Measurements from ENCODE around the gene NEK2. TPM values are rescaled to one million over a fixed set of nuclear protein-coding genes. Genes with fewer than 3 reads are reported as not detected.
A peak's percentile ranks its signal among the peaks of the same experiment; 100 is the strongest.

NEK2 gene
- total and polyA plus RNA-seq, 2 of the 13 experiments (the other 11 are each of a cell fraction or from before 2014, with no cell fraction given) = 10.9 to 40.8 TPM

- in situ Hi-C loops (cut with HindIII; ENCODE audit: extremely low pct_ligation_motif_present, low pct_unique_long_range_greater_than_20kb) (no loop called here), intact Hi-C loops (cut with micrococcal nuclease; ENCODE audit: unreplicated experiment) (no loop called here)
- Histone ChIP-seq H3K4me1 (ENCODE audit: insufficient read depth, low read length) (peaks cover 65% of the 10 kb centered on the region), H3K9ac (ENCODE audit: insufficient read depth, low read depth, low read length) (no peak overlapping the region), H4K20me1 (ENCODE audit: insufficient read depth, low read length) (no peaks in the 10 kb centered on the region), H3K9me3 (ENCODE audit: low read length) (no peaks in the 10 kb centered on the region), H3K79me2 (ENCODE audit: insufficient read depth, low read length) (peaks cover 22% of the 10 kb centered on the region), H3K4me3 (replicated peaks in 1 of 3; ENCODE audit: insufficient read depth in 1 of 3, low read depth in 2 of 3, low read length in 3 of 3) (no peak overlapping the region), H3K4me2 (ENCODE audit: low read depth, low read length) (no peak overlapping the region), H3K27me3 (ENCODE audit: control insufficient read depth in 1 of 2, insufficient read depth in 2 of 2, low read length in 2 of 2) (no peaks in the 10 kb centered on the region; a peak in 1 of 5 replicates), H2AFZ (ENCODE audit: low read length) (peak overlapping the region; percentile 40), H3K36me3 (replicated peaks in 1 of 2; ENCODE audit: control insufficient read depth in 1 of 2, insufficient read depth in 2 of 2, low read length in 2 of 2) (peaks cover 0 to 5% of the 10 kb centered on the region in 2 experiments; a peak in 1 of 5 replicates), H3K27ac (ENCODE audit: extremely low read length, insufficient read depth, low read length) (no peak overlapping the region)
- TF ChIP-seq, protein P1, sequence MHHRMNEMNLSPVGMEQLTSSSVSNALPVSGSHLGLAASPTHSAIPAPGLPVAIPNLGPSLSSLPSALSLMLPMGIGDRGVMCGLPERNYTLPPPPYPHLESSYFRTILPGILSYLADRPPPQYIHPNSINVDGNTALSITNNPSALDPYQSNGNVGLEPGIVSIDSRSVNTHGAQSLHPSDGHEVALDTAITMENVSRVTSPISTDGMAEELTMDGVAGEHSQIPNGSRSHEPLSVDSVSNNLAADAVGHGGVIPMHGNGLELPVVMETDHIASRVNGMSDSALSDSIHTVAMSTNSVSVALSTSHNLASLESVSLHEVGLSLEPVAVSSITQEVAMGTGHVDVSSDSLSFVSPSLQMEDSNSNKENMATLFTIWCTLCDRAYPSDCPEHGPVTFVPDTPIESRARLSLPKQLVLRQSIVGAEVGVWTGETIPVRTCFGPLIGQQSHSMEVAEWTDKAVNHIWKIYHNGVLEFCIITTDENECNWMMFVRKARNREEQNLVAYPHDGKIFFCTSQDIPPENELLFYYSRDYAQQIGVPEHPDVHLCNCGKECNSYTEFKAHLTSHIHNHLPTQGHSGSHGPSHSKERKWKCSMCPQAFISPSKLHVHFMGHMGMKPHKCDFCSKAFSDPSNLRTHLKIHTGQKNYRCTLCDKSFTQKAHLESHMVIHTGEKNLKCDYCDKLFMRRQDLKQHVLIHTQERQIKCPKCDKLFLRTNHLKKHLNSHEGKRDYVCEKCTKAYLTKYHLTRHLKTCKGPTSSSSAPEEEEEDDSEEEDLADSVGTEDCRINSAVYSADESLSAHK (CRISPR knock-in tag; IDR thresholded peaks at IDR 0.05; ENCODE audit: borderline replicate concordance) = no peak
- TF ChIP-seq RELA (CRISPR knock-in tag; IDR thresholded peaks at IDR 0.05) = no peak
- TF ChIP-seq HMGXB3 (CRISPR knock-in tag; IDR thresholded peaks at IDR 0.05; ENCODE audit: borderline replicate concordance) = no peak
- no peak for TF ChIP-seq CREB1 (IDR thresholded peaks at IDR 0.05)
- TF ChIP-seq CREB1 (CRISPR knock-in tag; IDR thresholded peaks at IDR 0.05) = no peak
- TF ChIP-seq, protein P2, sequence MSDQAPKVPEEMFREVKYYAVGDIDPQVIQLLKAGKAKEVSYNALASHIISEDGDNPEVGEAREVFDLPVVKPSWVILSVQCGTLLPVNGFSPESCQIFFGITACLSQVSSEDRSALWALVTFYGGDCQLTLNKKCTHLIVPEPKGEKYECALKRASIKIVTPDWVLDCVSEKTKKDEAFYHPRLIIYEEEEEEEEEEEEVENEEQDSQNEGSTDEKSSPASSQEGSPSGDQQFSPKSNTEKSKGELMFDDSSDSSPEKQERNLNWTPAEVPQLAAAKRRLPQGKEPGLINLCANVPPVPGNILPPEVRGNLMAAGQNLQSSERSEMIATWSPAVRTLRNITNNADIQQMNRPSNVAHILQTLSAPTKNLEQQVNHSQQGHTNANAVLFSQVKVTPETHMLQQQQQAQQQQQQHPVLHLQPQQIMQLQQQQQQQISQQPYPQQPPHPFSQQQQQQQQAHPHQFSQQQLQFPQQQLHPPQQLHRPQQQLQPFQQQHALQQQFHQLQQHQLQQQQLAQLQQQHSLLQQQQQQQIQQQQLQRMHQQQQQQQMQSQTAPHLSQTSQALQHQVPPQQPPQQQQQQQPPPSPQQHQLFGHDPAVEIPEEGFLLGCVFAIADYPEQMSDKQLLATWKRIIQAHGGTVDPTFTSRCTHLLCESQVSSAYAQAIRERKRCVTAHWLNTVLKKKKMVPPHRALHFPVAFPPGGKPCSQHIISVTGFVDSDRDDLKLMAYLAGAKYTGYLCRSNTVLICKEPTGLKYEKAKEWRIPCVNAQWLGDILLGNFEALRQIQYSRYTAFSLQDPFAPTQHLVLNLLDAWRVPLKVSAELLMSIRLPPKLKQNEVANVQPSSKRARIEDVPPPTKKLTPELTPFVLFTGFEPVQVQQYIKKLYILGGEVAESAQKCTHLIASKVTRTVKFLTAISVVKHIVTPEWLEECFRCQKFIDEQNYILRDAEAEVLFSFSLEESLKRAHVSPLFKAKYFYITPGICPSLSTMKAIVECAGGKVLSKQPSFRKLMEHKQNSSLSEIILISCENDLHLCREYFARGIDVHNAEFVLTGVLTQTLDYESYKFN (CRISPR knock-in tag; conservative IDR thresholded peaks at IDR 0.05) = no peak
- TF ChIP-seq GLI4 (CRISPR knock-in tag; IDR thresholded peaks at IDR 0.05; ENCODE audit: borderline replicate concordance) = no peak
- TF ChIP-seq NCOR1 (IDR thresholded peaks at IDR 0.05; ENCODE audit: borderline replicate concordance, low read length) = no peak
- DNase-seq (ENCODE audit: low spot score) (no peak), FAIRE-seq (no peak), ATAC-seq (no peak)
- ChIA-PET CTCF (ENCODE audit: low intra/inter-chr PET ratio, low total read pairs) (no interaction called here), POLR2A (no interaction called here)
- 62% methylated on average over 6 of the region's 6 CpGs for WGBS (ENCODE audit: low lambda C conversion rate)
- no TSS peak for BruUV-seq (replicated peaks)
These were observed 2.2 kb upstream of the NEK2 start for GRCh38 chr1:211677659-211678058.

All from HepG2 (cell line).